ENCODE data around the gene DCHS2.

Gene DCHS2

DNA sequence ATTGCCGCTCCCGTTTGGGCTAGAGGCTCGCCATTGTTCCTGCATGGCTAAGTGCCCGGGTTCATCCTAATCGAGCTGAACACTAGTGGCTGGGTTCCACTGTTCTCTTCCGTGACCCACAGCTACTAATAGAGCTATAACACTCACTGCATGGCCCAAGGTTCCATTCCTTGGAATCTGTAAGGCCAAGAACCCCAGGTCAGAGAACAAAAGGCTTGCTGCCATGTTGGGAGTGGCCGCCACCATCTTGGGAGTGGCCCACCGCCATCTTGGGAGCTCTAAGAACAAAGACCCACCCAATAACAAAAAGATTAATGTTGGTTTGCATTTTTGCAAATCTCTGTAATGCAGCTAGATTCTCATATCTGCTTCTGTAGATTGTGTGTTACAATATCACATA, 299.0 kb downstream of the DCHS2 start:
- DNase-seq, result no peak

DNA sequence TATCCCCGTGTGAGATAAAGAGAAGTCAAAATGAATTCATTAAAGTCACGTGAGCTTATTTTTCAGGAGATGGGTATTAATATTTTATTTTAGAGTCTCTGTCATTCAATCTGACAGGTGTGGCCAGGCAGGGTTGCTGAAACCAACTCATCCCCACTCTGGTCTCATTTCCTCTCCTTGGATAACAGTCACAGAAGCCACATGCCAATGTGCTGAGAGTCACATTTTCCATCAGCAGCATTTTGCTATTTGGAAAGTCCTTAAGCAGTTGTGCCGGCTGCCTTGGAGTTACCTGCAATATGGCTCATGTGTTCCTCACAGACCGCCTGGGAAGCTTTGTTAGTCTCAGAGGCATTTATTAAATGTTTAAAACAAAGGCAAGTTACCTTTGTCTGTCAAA, 302.3 kb downstream of the DCHS2 start:
- no peak for DNase-seq

DNA sequence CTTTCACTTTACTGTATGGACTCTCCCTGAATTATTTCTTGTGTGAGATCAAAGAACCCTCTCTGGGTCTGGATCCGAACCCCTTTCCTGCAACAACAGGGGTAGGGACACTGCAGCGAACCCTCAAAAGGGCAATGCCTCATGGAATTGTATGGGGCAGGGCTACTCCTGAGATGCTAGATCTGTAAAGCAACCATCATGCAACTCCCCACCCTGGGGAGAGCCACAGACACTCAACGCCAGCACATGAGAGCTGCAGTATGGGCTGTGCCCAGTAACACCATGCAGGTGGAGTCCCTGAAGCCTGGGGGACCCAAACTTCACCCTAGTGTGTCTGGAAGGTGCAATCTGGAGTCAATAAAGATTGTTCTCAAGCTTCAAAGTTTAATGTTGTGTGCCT, 304.7 kb downstream of the DCHS2 start:
- no peak for DNase-seq

DNA sequence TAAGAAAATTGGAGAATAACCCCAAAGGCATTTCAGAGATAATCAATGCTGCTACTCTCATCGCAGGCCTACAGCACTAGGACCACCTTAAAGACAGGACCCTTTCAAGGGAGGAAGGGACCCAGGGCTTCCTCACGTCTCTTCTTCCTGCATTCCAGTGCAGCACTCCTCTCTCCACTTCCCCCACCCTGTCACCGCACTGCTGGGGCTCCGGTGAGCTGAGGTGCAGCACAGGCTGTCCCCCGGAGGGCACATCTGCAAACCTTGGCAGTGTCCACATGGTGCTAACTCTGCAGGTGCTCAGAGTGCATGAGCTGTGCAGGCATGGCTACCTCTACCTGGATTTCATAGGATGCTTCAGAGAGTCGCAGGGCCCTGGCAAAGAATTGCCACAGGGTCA, 305.6 kb downstream of the DCHS2 start:
- no peak for DNase-seq

DNA sequence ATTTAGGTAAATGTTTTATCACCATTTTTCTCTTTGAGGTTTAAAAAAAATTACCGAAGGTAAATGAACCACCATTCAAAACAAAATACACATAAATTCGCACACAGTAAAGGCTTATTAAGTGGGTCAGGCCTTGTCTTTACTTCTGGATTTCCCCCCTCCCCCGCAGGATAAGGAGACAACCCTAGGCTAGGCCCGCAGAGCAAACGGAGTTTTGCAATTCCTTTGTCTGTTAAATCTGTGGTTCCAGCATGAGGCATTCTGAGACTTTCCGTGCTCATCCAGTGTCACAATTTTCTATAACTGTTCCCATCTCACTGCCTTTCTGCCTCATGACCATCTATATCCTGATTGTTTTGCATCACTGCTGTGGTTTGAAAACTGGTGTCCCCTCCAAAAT, 307.4 kb downstream of the DCHS2 start:
- no peak for DNase-seq

DNA sequence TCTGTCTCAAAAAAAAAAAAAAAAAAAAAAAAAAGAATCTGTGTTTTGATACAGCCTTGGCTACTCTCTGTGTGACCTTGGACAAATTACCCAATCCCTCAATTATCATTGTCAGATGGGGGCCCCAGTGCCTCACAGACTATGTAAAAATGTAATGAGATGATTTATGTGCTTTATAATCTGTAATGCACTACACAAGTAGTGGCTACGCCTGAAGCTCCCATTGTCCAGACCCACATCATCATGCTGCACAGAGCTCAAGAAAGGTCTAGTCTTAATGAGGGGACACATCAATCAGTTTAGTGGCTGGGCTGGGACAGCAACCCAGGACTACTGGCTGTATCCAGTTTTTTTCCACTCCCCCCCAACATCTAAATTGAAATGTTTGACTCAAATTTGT, 308.3 kb downstream of the DCHS2 start:
- no peak for DNase-seq
